Measurements from ENCODE around the gene FRG2C.
"Not testable (repeated sequence)": the region's sequence is repeated elsewhere in the genome, so short reads cannot be mapped to it uniquely, and the experiment has no call there.

The FRG2C gene

DNA sequence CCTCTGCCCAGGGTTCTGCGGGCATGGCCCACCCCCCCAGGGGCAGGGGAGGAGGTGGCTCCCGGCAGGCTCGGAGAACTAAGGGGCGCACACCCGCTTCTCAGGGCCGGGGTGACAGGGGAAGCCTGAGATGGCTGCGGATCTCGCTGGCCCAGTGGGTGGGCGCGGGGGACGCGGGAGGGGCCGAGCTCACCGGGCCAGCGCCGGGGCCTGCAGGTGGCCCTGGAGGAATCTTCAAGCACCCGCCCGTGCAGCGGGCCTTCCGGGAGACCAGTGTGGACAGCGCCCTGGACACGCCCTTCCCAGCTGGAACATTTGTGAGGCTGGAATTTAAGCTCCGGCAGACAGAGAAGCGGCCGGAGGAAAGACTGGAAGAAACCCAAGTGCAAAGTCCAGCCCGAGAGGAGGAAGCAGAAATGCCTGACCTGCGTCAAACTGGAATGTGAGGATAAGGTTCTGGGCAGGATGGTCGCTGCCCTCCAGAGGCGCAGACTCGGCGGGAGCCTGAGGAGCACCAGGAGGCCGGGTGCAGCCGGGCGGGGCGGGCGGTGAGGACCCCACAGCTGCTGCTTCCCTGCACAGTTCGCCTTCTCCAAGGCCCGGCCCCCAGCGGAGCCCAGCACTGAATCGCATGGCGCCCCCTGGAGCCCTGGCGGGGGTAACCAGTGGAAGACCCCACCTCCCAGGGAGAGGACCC lies 5.6 kb upstream of the FRG2C start:
- TF ChIP-seq, protein P1, sequence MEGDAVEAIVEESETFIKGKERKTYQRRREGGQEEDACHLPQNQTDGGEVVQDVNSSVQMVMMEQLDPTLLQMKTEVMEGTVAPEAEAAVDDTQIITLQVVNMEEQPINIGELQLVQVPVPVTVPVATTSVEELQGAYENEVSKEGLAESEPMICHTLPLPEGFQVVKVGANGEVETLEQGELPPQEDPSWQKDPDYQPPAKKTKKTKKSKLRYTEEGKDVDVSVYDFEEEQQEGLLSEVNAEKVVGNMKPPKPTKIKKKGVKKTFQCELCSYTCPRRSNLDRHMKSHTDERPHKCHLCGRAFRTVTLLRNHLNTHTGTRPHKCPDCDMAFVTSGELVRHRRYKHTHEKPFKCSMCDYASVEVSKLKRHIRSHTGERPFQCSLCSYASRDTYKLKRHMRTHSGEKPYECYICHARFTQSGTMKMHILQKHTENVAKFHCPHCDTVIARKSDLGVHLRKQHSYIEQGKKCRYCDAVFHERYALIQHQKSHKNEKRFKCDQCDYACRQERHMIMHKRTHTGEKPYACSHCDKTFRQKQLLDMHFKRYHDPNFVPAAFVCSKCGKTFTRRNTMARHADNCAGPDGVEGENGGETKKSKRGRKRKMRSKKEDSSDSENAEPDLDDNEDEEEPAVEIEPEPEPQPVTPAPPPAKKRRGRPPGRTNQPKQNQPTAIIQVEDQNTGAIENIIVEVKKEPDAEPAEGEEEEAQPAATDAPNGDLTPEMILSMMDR (conservative IDR thresholded peaks at IDR 0.05): peak; percentile 28; the same call in 1 of the 2 replicates

GRCh38 chr3:75659108-75659433 lies 5.1 kb upstream of the FRG2C start:
- H3K27ac ChIP-seq: not testable (repeated sequence)

More for the DNA sequence above, 5.6 kb upstream of the FRG2C start:
- H3K27ac ChIP-seq: not testable (repeated sequence)

DNA sequence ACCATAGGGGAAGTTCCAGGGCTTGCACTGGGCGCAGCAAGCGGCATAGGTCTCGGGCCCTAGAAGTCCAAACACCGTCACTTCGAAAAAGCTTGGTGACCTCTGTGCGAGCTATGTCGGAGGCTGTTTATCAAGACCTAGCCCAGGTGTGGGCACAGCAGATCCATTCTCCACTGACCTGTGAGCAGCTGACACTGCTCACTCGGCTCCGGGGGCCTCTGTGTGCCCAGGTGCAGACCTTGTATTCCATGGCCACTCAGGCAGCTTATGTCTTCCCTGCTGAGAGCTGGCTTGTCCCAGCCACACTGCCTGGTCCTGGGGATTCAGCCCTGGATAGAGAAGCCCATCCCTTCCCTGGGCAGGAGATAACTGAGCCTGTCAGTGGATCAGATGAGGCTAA lies 1.5 kb downstream of the FRG2C start:
- not testable (repeated sequence) for H3K27ac ChIP-seq

- not testable (repeated sequence) for H3K27ac ChIP-seq
Measured at GRCh38 chr3:75667757-75668701, 3.9 kb downstream of the FRG2C start.

- not testable (repeated sequence) for H3K27ac ChIP-seq
Measured at GRCh38 chr3:75668759-75669347, 4.7 kb downstream of the FRG2C start.

DNA sequence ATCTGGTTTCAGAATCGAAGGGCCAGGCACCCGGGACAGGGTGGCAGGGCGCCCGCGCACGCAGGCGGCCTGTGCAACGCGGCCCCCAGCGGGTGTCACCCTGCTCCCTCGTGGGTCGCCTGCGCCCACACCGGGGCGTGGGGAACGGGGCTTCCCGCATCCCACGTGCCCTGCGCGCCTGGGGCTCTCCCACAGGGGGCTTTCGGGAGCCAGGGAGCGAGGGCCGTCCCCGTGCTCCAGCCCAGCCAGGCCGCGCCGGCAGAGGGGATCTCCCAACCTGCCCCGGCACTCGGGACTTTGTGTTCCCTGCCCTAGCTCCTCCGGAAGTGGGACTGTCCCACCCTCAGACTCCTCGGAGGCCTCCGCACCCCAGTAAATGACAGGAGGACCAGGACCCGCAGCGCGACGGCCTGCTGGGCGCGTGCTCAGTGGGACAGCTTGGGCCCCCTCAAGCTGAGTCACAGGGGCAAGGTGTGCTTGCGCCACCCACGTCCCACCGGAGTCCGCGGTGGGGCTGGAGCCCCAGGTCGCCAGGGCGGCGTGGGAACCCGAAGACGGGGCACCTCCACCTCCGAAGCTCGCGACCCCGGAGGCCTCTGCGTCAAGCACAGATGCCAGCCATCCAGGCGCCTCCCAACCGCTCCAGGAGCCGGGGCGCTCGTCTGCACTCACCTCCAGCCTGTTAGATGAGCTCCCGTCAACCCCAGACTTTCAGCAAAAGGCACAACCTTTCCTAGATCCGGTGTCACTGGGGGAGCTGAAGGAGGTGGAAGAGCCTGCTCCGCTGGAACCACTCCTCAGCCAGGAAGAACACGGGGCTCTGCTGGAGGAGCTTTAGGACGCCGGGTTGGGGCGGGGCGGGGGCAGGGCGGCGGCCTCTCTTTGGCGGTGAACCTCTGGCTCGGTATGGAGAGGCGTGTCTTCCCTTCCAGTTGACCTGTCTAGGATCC lies 5.5 kb downstream of the FRG2C start:
- H3K27ac ChIP-seq: not testable (repeated sequence)

DNA sequence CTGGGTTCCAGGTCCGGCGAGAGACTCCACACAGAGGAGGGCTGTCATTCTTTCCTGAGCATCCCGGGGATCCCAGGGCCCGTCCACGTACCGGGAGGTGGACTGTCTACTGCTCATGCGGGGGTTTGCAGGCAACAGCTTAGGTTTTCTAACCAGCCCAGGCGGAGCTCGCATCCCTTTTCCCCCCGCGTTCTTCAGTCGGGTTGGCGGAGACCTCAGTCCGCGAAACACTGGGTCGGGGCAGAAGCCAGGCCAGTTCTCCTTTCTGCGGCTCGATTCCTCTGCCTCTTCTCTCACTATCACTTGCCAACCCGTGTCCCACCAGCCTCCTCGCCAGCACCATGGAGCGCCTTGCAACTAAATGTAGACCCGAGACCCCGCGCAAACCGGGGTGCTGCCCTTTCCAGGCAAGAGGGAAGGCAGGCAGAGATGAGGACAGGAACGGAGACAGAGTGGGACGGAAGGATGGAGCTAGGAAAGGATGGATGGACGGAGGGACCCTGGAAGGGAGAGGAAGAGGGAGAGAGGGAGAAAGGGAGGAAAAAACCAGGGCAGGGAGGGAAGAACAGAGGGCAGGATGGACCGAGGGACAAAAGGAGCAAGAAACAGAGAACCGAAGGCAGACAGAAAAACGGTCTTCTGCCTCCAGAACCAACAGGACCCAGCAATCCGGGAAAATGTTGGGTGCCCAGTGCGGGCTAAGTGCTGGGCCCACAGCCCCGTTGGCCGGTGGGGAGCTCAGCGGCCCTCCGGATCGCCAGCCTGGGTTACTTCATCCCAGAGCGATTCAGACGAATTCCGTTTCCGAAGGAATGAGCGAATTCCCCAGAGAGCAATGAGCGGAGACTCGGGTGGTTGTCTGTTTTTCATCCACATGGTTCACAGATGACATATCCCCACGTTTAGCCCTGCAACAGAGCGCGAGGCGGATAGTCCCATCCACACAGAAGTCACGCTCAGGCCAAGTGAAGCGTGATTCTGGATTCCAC lies 6.5 kb downstream of the FRG2C start:
- H3K27ac ChIP-seq: not testable (repeated sequence)

GRCh38 chr3:75671287-75672139 lies 7.4 kb downstream of the FRG2C start:
- not testable (repeated sequence) for H3K27ac ChIP-seq

DNA sequence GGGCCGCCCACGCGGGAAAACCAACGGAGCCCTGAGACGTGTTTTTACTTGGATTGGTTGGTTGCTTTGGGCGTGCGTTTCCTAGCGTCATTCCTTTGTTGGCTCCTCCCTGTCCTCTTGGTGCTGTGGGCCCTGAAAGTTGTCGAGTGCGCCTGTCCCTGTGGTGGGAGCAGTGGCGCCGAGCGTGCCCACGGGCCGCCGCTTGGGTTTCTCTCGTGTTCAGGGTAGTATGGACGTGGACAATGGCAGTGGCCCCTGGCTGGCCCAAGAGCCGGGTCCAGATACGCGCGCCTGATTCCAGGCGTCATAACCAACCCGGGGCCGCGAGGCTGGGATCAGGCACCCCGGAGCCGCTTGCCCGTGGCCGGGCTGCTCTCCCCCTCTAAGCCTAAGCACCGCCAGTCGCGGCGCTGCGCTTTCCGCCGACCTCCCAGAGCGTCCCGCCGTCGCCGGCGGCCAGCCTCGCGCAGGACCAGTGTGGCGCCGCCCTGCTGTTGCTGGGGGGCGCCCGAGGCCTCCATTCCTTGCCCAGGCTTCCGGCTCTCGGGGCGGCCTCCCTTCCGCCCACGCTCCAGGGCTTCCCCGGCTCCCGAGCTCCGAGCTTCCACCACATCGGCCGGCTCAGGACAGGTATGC lies 8.1 kb downstream of the FRG2C start:
- H3K27ac ChIP-seq: not testable (repeated sequence)

DNA sequence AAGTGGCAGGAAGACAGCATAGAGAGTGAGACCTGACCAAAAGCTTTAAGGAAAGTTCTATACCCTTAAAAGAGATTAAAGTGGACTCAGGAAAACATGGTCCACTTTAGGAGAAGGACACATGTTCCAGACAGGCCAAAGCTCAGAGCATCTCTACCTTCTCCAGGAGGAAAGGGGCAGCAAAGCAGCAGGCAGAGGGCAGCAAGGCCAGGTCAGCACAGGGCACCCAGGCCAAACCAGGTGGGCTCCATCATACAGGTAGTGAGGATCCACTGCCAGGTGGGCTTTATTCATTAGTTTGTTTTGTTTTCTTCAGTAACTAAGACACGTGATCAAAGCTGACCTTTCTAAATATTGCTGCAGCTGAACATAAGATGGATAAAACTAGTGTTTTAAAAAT lies 19.8 kb downstream of the FRG2C start:
- H3K27ac ChIP-seq: not testable (repeated sequence)

DNA sequence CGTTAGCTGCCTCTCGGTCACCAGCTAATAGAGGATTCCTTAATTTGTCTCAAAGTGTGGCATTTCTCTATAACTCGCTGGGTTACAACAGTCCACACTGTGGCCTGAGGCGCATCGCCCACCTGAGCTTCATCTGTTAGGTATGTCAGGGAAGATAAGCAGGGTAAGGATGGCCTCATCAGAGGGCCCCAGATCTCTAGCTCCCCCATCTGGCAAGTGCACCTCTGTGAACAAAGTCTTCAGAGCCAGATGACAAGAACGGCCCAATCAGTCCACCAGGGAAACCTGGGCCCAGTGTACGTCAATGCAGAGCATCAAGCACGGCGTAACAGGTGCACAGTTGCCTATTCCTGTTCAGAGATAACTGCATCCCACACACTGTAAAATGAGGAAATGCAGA lies 23.2 kb downstream of the FRG2C start:
- TF ChIP-seq, protein P1 (conservative IDR thresholded peaks at IDR 0.05): no peak
- H3K27ac ChIP-seq: no peak overlapping the region
